ENCODE data around the gene ALOXE3. TPM values are rescaled to one million over a fixed set of nuclear protein-coding genes. Genes with fewer than 3 reads are reported as not detected.
A peak's percentile ranks its signal among the peaks of the same experiment; 100 is the strongest.
"Not testable (repeated sequence)": the region's sequence is repeated elsewhere in the genome, so short reads cannot be mapped to it uniquely, and the experiment has no call there.

Gene ALOXE3
- total RNA-seq, 4 donors from 2014 or later: not detected

DNA sequence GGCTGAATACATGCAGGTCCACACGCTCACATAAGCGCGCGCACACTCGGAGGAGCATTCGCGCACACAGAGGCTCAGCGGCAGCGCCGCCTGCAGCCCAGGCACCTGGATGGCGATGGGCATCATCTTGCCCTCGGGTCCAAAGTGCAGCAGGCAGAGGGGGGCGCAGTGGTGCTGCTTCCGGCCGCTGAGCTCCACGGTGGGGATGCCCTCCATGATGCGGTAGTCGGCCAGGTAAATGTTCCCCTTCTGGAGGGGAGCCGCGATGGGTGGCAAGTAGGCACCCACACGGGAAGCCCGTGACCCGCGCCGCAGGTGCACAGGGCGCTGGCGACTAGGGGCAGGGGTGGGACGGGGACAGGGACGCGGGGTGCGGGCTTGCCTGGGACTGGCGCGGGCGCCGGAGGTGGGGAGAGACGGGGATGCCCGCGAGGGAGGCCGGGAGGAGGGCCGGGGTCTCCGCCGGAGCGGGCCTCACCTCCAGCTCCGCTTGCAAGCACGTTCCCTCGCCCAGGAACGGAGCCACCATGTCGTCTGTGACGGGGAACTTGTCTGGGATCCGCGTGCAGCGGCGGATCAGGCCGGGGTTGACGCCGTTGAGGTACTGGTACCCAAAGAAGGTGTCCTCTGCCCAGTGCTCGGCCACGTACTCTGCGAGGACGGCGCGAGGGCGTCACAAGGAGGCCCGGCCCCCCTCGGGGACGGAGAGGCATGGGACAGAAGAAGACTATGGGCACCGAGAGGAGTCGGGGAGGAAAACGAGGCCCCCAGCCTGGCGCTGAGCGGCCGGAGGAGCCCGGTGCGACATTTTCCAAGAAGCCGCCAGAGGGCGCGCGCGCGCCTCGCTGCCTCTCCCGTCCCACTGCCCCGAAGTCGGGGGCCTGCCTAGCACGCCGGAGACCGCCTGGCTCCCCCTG is 38.8 kb downstream of the ALOXE3 start:
- intact Hi-C loops (cut with DNase I): loop anchor here (2.0 to 5.0 kb wide), 2 partner anchors 19 to 38 kb away; partner anchors contain the start of gene ALOXE3
- Histone ChIP-seq H3K4me3 (peak overlapping the region; percentile 47 to 56 (median 48)), H3K27me3 (peaks cover 0 to 98% (median 36%) of the 10 kb centered on the region in 4 donors), H3K36me3 (no peaks in the 10 kb centered on the region), H3K4me1 (peaks cover 12 to 20% (median 17%) of the 10 kb centered on the region in 4 donors), H3K9me3 (no peaks in the 10 kb centered on the region), H3K27ac (replicated peaks in 1 of 4) (no peak overlapping the region)
- no peak for TF ChIP-seq EP300 (IDR thresholded peaks at IDR 0.05)
- TF ChIP-seq POLR2AphosphoS5 (IDR thresholded peaks at IDR 0.05): peak in 1 of 2 donors; percentile 7
- TF ChIP-seq, protein P1, sequence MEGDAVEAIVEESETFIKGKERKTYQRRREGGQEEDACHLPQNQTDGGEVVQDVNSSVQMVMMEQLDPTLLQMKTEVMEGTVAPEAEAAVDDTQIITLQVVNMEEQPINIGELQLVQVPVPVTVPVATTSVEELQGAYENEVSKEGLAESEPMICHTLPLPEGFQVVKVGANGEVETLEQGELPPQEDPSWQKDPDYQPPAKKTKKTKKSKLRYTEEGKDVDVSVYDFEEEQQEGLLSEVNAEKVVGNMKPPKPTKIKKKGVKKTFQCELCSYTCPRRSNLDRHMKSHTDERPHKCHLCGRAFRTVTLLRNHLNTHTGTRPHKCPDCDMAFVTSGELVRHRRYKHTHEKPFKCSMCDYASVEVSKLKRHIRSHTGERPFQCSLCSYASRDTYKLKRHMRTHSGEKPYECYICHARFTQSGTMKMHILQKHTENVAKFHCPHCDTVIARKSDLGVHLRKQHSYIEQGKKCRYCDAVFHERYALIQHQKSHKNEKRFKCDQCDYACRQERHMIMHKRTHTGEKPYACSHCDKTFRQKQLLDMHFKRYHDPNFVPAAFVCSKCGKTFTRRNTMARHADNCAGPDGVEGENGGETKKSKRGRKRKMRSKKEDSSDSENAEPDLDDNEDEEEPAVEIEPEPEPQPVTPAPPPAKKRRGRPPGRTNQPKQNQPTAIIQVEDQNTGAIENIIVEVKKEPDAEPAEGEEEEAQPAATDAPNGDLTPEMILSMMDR (IDR thresholded peaks at IDR 0.05): peak in 2 of 3 experiments; percentile 75 to 80
- TF ChIP-seq POLR2A (IDR thresholded peaks at IDR 0.05; ENCODE audit: low read depth): no peak
- WGBS: 4% methylated on average over 32 of the region's 87 CpGs
- DNase-seq (ENCODE audit: extremely low spot score): no peak

DNA sequence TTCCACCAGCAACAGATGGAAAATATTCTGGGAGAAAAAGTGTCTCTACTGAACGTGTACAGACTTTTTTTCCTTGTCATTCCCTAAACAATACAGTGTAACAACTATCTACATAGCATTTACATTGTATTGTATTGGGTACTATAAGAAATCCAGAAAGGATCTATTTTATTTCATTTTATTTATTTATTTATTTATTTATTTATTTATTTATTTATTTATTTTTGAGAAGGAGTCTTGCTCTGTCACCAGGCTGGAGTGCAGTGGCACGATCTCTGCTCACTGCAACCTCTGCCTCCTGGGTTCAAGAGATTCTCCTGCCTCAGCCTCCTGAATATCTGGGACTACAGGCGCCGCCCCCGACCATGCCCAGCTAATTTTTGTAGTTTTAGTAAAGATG is 40.4 kb downstream of the ALOXE3 start:
- peaks cover 6 to 98% (median 51%) of the 10 kb centered on the region in 4 donors for H3K27me3 ChIP-seq
- H3K4me3 ChIP-seq; H3K27ac ChIP-seq (replicated peaks in 1 of 4); H3K9me3 ChIP-seq; DNase-seq (ENCODE audit: extremely low spot score); H3K36me3 ChIP-seq: not testable (repeated sequence)
- 85% methylated on average over 5 of the region's 5 CpGs for WGBS
- intact Hi-C loops (cut with DNase I): loop anchor here (2.0 kb wide), 1 partner anchor 17 kb away; no protein-coding TSS in a partner anchor
- peaks cover 23 to 32% (median 31%) of the 10 kb centered on the region in 4 donors for H3K4me1 ChIP-seq

- no peak for TF ChIP-seq POLR2AphosphoS5 (IDR thresholded peaks at IDR 0.05)
- no peak for TF ChIP-seq POLR2A (IDR thresholded peaks at IDR 0.05; ENCODE audit: low read depth)
- TF ChIP-seq EP300 (IDR thresholded peaks at IDR 0.05): no peak
- TF ChIP-seq, protein P1 (IDR thresholded peaks at IDR 0.05): no peak
- Histone ChIP-seq H3K27ac (replicated peaks in 1 of 4) (no peak overlapping the region), H3K9me3 (no peaks in the 10 kb centered on the region), H3K27me3 (peaks cover 8 to 98% (median 62%) of the 10 kb centered on the region in 4 donors), H3K4me3 (no peak overlapping the region), H3K36me3 (no peaks in the 10 kb centered on the region), H3K4me1 (peaks cover 30 to 41% (median 40%) of the 10 kb centered on the region in 4 donors)
- 90% methylated on average over 13 of the region's 13 CpGs for WGBS
- intact Hi-C loops (cut with DNase I): no loop called here
- no peak for DNase-seq (ENCODE audit: extremely low spot score)
Observed at GRCh38 chr17:8076502-8077266, 41.6 kb downstream of the ALOXE3 start.

- H3K36me3 ChIP-seq: no peaks in the 10 kb centered on the region
- H3K4me1 ChIP-seq: peaks cover 30 to 41% (median 40%) of the 10 kb centered on the region in 4 donors
- TF ChIP-seq POLR2A (IDR thresholded peaks at IDR 0.05; ENCODE audit: low read depth) (no peak), EP300 (IDR thresholded peaks at IDR 0.05) (no peak)
- no peaks in the 10 kb centered on the region for H3K9me3 ChIP-seq
- WGBS: 92% methylated on average over 9 of the region's 14 CpGs
- peaks cover 8 to 98% (median 58%) of the 10 kb centered on the region in 4 donors for H3K27me3 ChIP-seq
- intact Hi-C loops (cut with DNase I): no loop called here
- no peak overlapping the region for H3K4me3 ChIP-seq
- H3K27ac ChIP-seq (replicated peaks in 1 of 4): no peak overlapping the region
- no peak for DNase-seq (ENCODE audit: extremely low spot score)
Observed at GRCh38 chr17:8075574-8076342, 42.6 kb downstream of the ALOXE3 start.

- TF ChIP-seq POLR2A (IDR thresholded peaks at IDR 0.05; ENCODE audit: low read depth) (no peak), EP300 (IDR thresholded peaks at IDR 0.05) (no peak), POLR2AphosphoS5 (IDR thresholded peaks at IDR 0.05) (no peak)
- TF ChIP-seq, protein P1 (IDR thresholded peaks at IDR 0.05): no peak
- H3K36me3 ChIP-seq: no peaks in the 10 kb centered on the region
- intact Hi-C loops (cut with DNase I): no loop called here
- 80% methylated on average over 1 of the region's 3 CpGs for WGBS
- DNase-seq (ENCODE audit: extremely low spot score): no peak
- no peak overlapping the region for H3K4me3 ChIP-seq
- H3K9me3 ChIP-seq: no peaks in the 10 kb centered on the region
- H3K4me1 ChIP-seq: peaks cover 26 to 36% (median 34%) of the 10 kb centered on the region in 4 donors
- H3K27me3 ChIP-seq: peaks cover 8 to 98% (median 57%) of the 10 kb centered on the region in 4 donors
- no peak overlapping the region for H3K27ac ChIP-seq (replicated peaks in 1 of 4)
Observed at GRCh38 chr17:8075081-8075480, 43.2 kb downstream of the ALOXE3 start.
